GM12878 (cell line): ENCODE measurements around the gene CTBP1. TPM values are rescaled to one million over a fixed set of nuclear protein-coding genes. Genes with fewer than 3 reads are reported as not detected.

Experiments
- ATAC-seq: fragments of 200-7000 bp; cut with Tn5 transposase; 3 replicates; pipeline ENCODE4 v1.9.1; 2020; ENCODE audit warnings: mild to moderate bottlenecking, moderate library complexity
- BruUV-seq: library from RNA; stranded (reverse); fragments of 400-500 nt; replicated peaks from 2 replicates; lab custom pipeline; 2021; lab: Mats Ljungman, UMichigan
- CTCF ChIA-PET: fragments of 300-600 bp; sonication (Branson Sonifier 250); formaldehyde crosslinking; extraction: SDS; loops from one replicate; lab custom pipeline; 2021; ENCODE audit warnings: inconsistent platforms; lab: Yijun Ruan, JAX
- POLR2A ChIA-PET: fragments of 350-600 bp; formaldehyde crosslinking; extraction: SDS; loops from one replicate; lab custom pipeline; 2021; ENCODE audit warnings: inconsistent platforms; lab: Charles Lee
- RAD21 ChIA-PET: fragments of 300-600 bp; sonication (Branson Sonifier 250); formaldehyde crosslinking; loops from one replicate; lab custom pipeline; 2023; ENCODE audit warnings: antibody characterized with exemption; ENCODE audit not compliant: unreplicated experiment; lab: Charles Lee
- SMC1A ChIA-PET: fragments of 300-600 bp; sonication (Branson Sonifier 250); formaldehyde crosslinking; loops from one replicate; lab custom pipeline; 2023; ENCODE audit not compliant: unreplicated experiment, uncharacterized antibody; lab: Charles Lee
- DNase-seq: peaks from one replicate; pipeline ENCODE4 v3.0.0-alpha.2; 2011; ENCODE audit warnings: low read depth, low spot score
- FAIRE-seq: peaks from 3 replicates; lab custom pipeline; 2011; peaks lifted over from hg19 to GRCh38; lab: Jason Lieb, UNC
- H2AFZ ChIP-seq: 2 replicates; pipeline ENCODE4 v1.6.0; 2011; ENCODE audit warnings: low read depth, low read length, control low read depth; ENCODE audit not compliant: control insufficient read depth
- H3K27ac ChIP-seq: 2 replicates; pipeline ENCODE4 v1.5.1; 2011; ENCODE audit warnings: control low read depth; ENCODE audit not compliant: control insufficient read depth, insufficient read depth
- H3K27me3 ChIP-seq, 2 experiments: replicated peaks in 1 of 2; 2 replicates each; pipeline versions ENCODE4 v1.6.0 to v1.6.1; 2011; ENCODE audit warnings: low read length in 1 of 2; ENCODE audit not compliant: control insufficient read depth in 2 of 2, insufficient read depth in 2 of 2
- H3K36me3 ChIP-seq, 2 experiments: 2 replicates each; pipeline ENCODE4 v1.5.1; 2011; ENCODE audit warnings: low read length in 1 of 2; ENCODE audit not compliant: control insufficient read depth in 2 of 2, insufficient read depth in 2 of 2
- H3K4me1 ChIP-seq: 2 replicates; pipeline ENCODE4 v1.6.1; 2011; ENCODE audit warnings: mild to moderate bottlenecking, low read length, moderate library complexity, mixed read lengths; ENCODE audit not compliant: control insufficient read depth, insufficient read depth
- H3K4me2 ChIP-seq: 2 replicates; pipeline ENCODE4 v1.6.0; 2011; ENCODE audit warnings: control low read depth; ENCODE audit not compliant: control insufficient read depth, insufficient read depth
- H3K4me3 ChIP-seq: fragments of 200-600 bp; sonication (generic); 2 replicates; pipeline ENCODE4 v1.5.1; 2016
- H3K79me2 ChIP-seq: 2 replicates; pipeline ENCODE4 v1.6.0; 2011; ENCODE audit warnings: low read length; ENCODE audit not compliant: control insufficient read depth, insufficient read depth
- H3K9ac ChIP-seq: 2 replicates; pipeline ENCODE4 v1.8.0; 2011; ENCODE audit warnings: low read length, control low read depth, mixed read lengths; ENCODE audit not compliant: control insufficient read depth, insufficient read depth
- H3K9me3 ChIP-seq: replicated peaks from 3 replicates; pipeline ENCODE4 v1.5.1; 2011; ENCODE audit warnings: mild to moderate bottlenecking, low read length; ENCODE audit not compliant: control insufficient read depth, insufficient read depth
- H4K20me1 ChIP-seq: 2 replicates; pipeline ENCODE4 v1.6.0; 2011; ENCODE audit not compliant: control insufficient read depth, insufficient read depth
- BHLHE40 ChIP-seq, 2 experiments: fragments of 450-650 bp in 1 of 2; IDR thresholded peaks; 2 replicates each; pipeline ENCODE4 v1.6.1; 2011 to 2017; ENCODE audit warnings: low read depth in 2 of 2, borderline replicate concordance in 1 of 2, improper control_type of control experiment in 1 of 2, low read length in 1 of 2, mild to moderate bottlenecking in 1 of 2
- CTCF ChIP-seq, 3 experiments: IDR thresholded peaks in 2 of 3; conservative IDR thresholded peaks in 1 of 3; 2 replicates each; pipeline ENCODE4 v1.5.1; 2011; ENCODE audit warnings: low read depth in 3 of 3, low read length in 3 of 3, mild to moderate bottlenecking in 3 of 3, control low read depth in 2 of 3, moderate library complexity in 2 of 3, inconsistent platforms in 1 of 3, mixed read lengths in 1 of 3; ENCODE audit not compliant: control insufficient read depth in 2 of 3, insufficient read depth in 1 of 3; ENCODE audit errors: extremely low read depth in 1 of 3
- EED ChIP-seq: sonication (generic); IDR thresholded peaks from 2 replicates; pipeline ENCODE4 v1.6.1; 2016; ENCODE audit warnings: antibody characterized with exemption, low read depth
- ESRRA ChIP-seq: IDR thresholded peaks from 2 replicates; pipeline ENCODE4 v1.6.1; 2012; ENCODE audit warnings: mild to moderate bottlenecking, low read length, improper control_type of control experiment
- FOXM1 ChIP-seq: IDR thresholded peaks from 2 replicates; pipeline ENCODE4 v1.6.1; 2012; ENCODE audit warnings: low read depth, mild to moderate bottlenecking, inconsistent platforms, low read length, moderate library complexity
- GATAD2B ChIP-seq: fragments of 450-650 bp; conservative IDR thresholded peaks from 2 replicates; pipeline ENCODE4 v1.6.1; 2017; ENCODE audit warnings: low read depth, mild to moderate bottlenecking, moderate library complexity
- IKZF2 ChIP-seq, 2 experiments: fragments of 450-650 bp; IDR thresholded peaks; 2 replicates each; pipeline ENCODE4 v1.6.1; 2017; ENCODE audit warnings: mild to moderate bottlenecking in 2 of 2, moderate library complexity in 2 of 2
- LARP7 ChIP-seq: fragments of 450-650 bp; IDR thresholded peaks from 2 replicates; pipeline ENCODE4 v1.6.1; 2017; ENCODE audit warnings: mild to moderate bottlenecking
- MYC ChIP-seq: IDR thresholded peaks from 2 replicates; pipeline ENCODE4 v1.6.1; 2011; ENCODE audit warnings: mild to moderate bottlenecking, low read length, moderate library complexity, inconsistent platforms; ENCODE audit not compliant: insufficient read depth, insufficient replicate concordance, insufficient read length, severe bottlenecking
- NBN ChIP-seq: fragments of 450-650 bp; IDR thresholded peaks from 2 replicates; pipeline ENCODE4 v1.6.1; 2016
- NFYA ChIP-seq: IDR thresholded peaks from 2 replicates; pipeline ENCODE4 v1.6.1; 2011; ENCODE audit warnings: low read depth, mild to moderate bottlenecking, low read length, improper control_type of control experiment, borderline replicate concordance
- RAD21 ChIP-seq: IDR thresholded peaks from 2 replicates; pipeline ENCODE4 v1.6.1; 2011; ENCODE audit warnings: mild to moderate bottlenecking, low read depth, low read length, moderate library complexity; ENCODE audit not compliant: insufficient read depth
- SMAD1 ChIP-seq: fragments of 450-650 bp; IDR thresholded peaks from 2 replicates; pipeline ENCODE4 v1.6.1; 2018; ENCODE audit warnings: mild to moderate bottlenecking, low read depth; ENCODE audit not compliant: partially characterized antibody
- SUPT20H ChIP-seq: IDR thresholded peaks from 2 replicates; pipeline ENCODE4 v1.6.1; 2011; ENCODE audit warnings: low read depth, mild to moderate bottlenecking, low read length, moderate library complexity, borderline replicate concordance; ENCODE audit not compliant: control insufficient read depth
- TCF7 ChIP-seq: IDR thresholded peaks from 2 replicates; pipeline ENCODE4 v1.6.1; 2014; ENCODE audit warnings: antibody characterized with exemption, borderline replicate concordance
- ZBED1 ChIP-seq: IDR thresholded peaks from 2 replicates; pipeline ENCODE4 v1.6.1; 2016; ENCODE audit warnings: borderline replicate concordance
- WGBS: methylation state at CpG from one replicate; pipeline ENCODE4 v1.1.6; 2016; ENCODE audit warnings: low lambda C conversion rate; ENCODE audit not compliant: insufficient replicate concordance, insufficient coverage; ENCODE audit errors: missing lambda C conversion rate; 5-methylcytosine and 5-hydroxymethylcytosine counted together
- in situ Hi-C: fragments of 300-500 bp; cut with MboI; formaldehyde crosslinking; loops from 9 replicates; pipeline ENCODE4 v1.14.3; 2018; ENCODE audit warnings: mixed read lengths
- intact Hi-C: fragments of 100-400 bp; cut with micrococcal nuclease; formaldehyde crosslinking; loops from one replicate; pipeline ENCODE4 v1.14.2; 2022; ENCODE audit not compliant: unreplicated experiment
- polyA plus RNA-seq, 11 experiments: library from polyadenylated mRNA; depleted of rRNA in 4 of 11; unstranded in 6 of 11; stranded (reverse) in 5 of 11; fragments of >200 nt; fragmentation: Nextera tagmentation in 4 of 11; fragmentation: Illumina TruSeq in 1 of 11; extraction: Ambion mirVana in 4 of 11; extraction: Trizol in 1 of 11; gene quantifications; 1 replicate in 1 of 11; 2 replicates in 10 of 11; pipeline versions ENCODE4 v1.2.1 to v1.2.3, GENCODE V29; 2011 to 2016; ENCODE audit warnings: inconsistent platforms in 2 of 11, missing spikeins in 2 of 11, low read depth in 1 of 11
- total RNA-seq, 4 experiments: library from RNA; depleted of rRNA in 3 of 4; stranded (reverse); fragments of >200 nt in 3 of 4; fragmentation: Illumina TruSeq in 1 of 4; extraction: Trizol in 1 of 4; gene quantifications; 2 replicates each; pipeline versions ENCODE4 v1.2.1 to v1.2.3, GENCODE V29; 2013 to 2021
- TF ChIP-seq, protein P1 (sequence below): IDR thresholded peaks from 2 replicates; pipeline ENCODE4 v1.6.1; 2012; ENCODE audit warnings: low read length, inconsistent platforms

CTBP1 gene
- total and polyA plus RNA-seq, 10 of the 15 experiments (the other 5 are each of a cell fraction or from before 2014, with no cell fraction given): 7.4 to 182 (median 63.1) TPM

DNA sequence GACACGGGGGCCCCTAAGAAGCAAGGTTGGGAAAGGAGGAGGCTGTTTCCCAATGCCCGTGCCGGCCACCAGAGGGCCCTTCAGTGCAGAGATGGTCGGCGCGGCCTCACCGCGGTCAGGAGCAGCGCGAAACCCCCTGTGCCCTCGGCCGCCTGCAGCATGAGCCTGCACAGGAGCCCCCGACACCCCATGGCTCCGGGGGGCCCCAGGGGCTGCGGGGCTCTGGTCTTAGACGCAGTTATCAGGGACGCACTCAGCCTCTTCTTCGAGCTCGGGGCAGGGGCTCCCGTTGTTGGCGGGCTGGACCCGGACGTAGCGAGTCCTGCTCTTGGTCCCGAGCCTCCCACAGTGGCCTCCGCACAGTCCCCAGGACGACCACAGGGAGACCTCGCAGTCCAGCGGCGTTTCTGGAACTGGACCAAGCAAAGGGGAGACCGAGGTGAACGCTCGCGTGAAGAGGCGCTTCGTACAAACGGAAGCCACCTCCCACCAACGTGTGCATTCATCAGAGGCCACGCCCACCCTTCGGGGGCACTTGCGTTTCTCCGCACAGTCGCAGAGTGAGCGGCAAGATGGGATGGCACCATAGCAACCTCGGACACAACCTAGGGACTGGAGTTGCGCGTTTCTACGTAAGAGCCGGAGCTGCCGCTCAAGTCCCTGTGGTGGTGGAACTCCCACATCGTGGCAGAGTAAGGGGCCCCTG lies 81.5 kb downstream of the CTBP1 start:
- Histone ChIP-seq H3K27ac (peak overlapping the region; percentile 80), H3K4me2 (peak overlapping the region; percentile 91), H4K20me1 (no peaks in the 10 kb centered on the region), H3K9me3 (peaks cover 4% of the 10 kb centered on the region; the same call in 2 of the 3 replicates), H2AFZ (peak overlapping the region; percentile 83), H3K4me3 (peak overlapping the region; percentile 85), H3K79me2 (no peaks in the 10 kb centered on the region), H3K9ac (peak overlapping the region; percentile 86), H3K36me3 (no peaks in the 10 kb centered on the region), H3K4me1 (peaks cover 24% of the 10 kb centered on the region), H3K27me3 (peaks cover 0 to 9% of the 10 kb centered on the region in 2 experiments; a peak in 2 of 4 replicates)
- in situ Hi-C loops (loop anchor here (5.0 kb wide), 1 partner anchor 100 kb away; no protein-coding TSS in a partner anchor), intact Hi-C loops (loop anchor here (1.0 to 2.0 kb wide), 5 partner anchors 34 to 180 kb away; partner anchors contain the start of gene UVSSA)
- DNase-seq (peak; percentile 91), FAIRE-seq (peak; percentile 97), ATAC-seq (peak; percentile 96)
- TSS peak; percentile 86 for BruUV-seq
- WGBS: 2% methylated on average over 51 of the region's 51 CpGs
- RAD21 ChIA-PET: interaction anchor here (0.8 to 1.9 kb wide), 16 partner anchors 16 to 180 kb away, joined by 3 to 16 read pairs (median 6); partner anchors contain the start of gene UVSSA
- POLR2A ChIA-PET: interaction anchor here (1.1 to 1.4 kb wide), 3 partner anchors 17 to 52 kb away, joined by 3 to 6 read pairs (median 5); no protein-coding TSS in a partner anchor
- CTCF ChIA-PET: interaction anchor here (0.6 to 4.7 kb wide), 22 partner anchors 9 to 181 kb away, joined by 3 to 66 read pairs (median 4); partner anchors contain the start of gene UVSSA
- SMC1A ChIA-PET: interaction anchor here (0.6 to 2.5 kb wide), 12 partner anchors 12 to 179 kb away, joined by 3 to 26 read pairs (median 6); partner anchors contain the start of gene UVSSA
- peak; percentile 76 for TF ChIP-seq RAD21
- TF ChIP-seq FOXM1: no peak
- no peak for TF ChIP-seq ESRRA
- TF ChIP-seq EED: no peak
- no peak for TF ChIP-seq SMAD1
- no peak for TF ChIP-seq ZBED1
- peak; percentile 37 to 61; a peak in 3 of 4 replicates for TF ChIP-seq BHLHE40 (IDR thresholded peaks at IDR 0.05; ENCODE audit: borderline replicate concordance in 1 of 2, low read depth in 2 of 2, low read length in 1 of 2)
- peak in 1 of 2 experiments; percentile 37; a peak in 2 of 4 replicates for TF ChIP-seq IKZF2 (IDR thresholded peaks at IDR 0.05)
- TF ChIP-seq NBN: no peak
- TF ChIP-seq, protein P1, sequence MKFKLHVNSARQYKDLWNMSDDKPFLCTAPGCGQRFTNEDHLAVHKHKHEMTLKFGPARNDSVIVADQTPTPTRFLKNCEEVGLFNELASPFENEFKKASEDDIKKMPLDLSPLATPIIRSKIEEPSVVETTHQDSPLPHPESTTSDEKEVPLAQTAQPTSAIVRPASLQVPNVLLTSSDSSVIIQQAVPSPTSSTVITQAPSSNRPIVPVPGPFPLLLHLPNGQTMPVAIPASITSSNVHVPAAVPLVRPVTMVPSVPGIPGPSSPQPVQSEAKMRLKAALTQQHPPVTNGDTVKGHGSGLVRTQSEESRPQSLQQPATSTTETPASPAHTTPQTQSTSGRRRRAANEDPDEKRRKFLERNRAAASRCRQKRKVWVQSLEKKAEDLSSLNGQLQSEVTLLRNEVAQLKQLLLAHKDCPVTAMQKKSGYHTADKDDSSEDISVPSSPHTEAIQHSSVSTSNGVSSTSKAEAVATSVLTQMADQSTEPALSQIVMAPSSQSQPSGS: no peak
- TF ChIP-seq SUPT20H: no peak
- peak; percentile 82 for TF ChIP-seq GATAD2B
- no peak for TF ChIP-seq TCF7
- peak; percentile 83 for TF ChIP-seq LARP7
- peak; percentile 93 to 95 (median 94); a peak in 5 of 6 replicates for TF ChIP-seq CTCF (IDR thresholded peaks at IDR 0.05 in 2 of 3, conservative IDR thresholded peaks at IDR 0.05 in 1 of 3; ENCODE audit: control insufficient read depth in 2 of 3, extremely low read depth in 1 of 3, insufficient read depth in 1 of 3, low read depth in 3 of 3, low read length in 3 of 3)
- TF ChIP-seq NFYA: no peak
- peak; percentile 71 for TF ChIP-seq MYC
